Keratinocyte (primary cell): ENCODE data around the gene TMEM50B. TPM values are rescaled to one million over a fixed set of nuclear protein-coding genes. Genes with fewer than 3 reads are reported as not detected.
"Not testable (repeated sequence)": the region's sequence is repeated elsewhere in the genome, so short reads cannot be mapped to it uniquely, and the experiment has no call there.

Experiments used
- DNase-seq: peaks from one replicate; pipeline ENCODE4 v3.0.0-alpha.2; 2011; ENCODE audit warnings: low read depth, missing footprints, low spot score
- FAIRE-seq: peaks from 2 replicates; lab custom pipeline; 2011; peaks lifted over from hg19 to GRCh38; lab: Jason Lieb, UNC
- H2AFZ ChIP-seq: 2 replicates; pipeline ENCODE4 v1.6.0; 2012; ENCODE audit warnings: low read length, control low read depth, inconsistent platforms; ENCODE audit not compliant: control insufficient read depth
- H3K27ac ChIP-seq: 2 replicates; pipeline ENCODE4 v1.5.1; 2011; ENCODE audit warnings: low read length; ENCODE audit not compliant: control insufficient read depth, insufficient read depth
- H3K27me3 ChIP-seq: 3 replicates; pipeline ENCODE4 v1.6.0; 2011; ENCODE audit warnings: low read length; ENCODE audit not compliant: control insufficient read depth, insufficient read depth; ENCODE audit errors: extremely low read depth
- H3K36me3 ChIP-seq, 2 experiments: 2 replicates in 1 of 2; 3 replicates in 1 of 2; pipeline ENCODE4 v1.5.1; 2011; ENCODE audit warnings: low read length in 2 of 2, mild to moderate bottlenecking in 1 of 2; ENCODE audit not compliant: control insufficient read depth in 2 of 2, insufficient read depth in 2 of 2; ENCODE audit errors: extremely low read depth in 1 of 2
- H3K4me1 ChIP-seq: 3 replicates; pipeline ENCODE4 v1.5.1; 2011; ENCODE audit warnings: low read length; ENCODE audit not compliant: control insufficient read depth, insufficient read depth; ENCODE audit errors: extremely low read depth
- H3K4me2 ChIP-seq: 3 replicates; pipeline ENCODE4 v1.6.0; 2011; ENCODE audit warnings: low read depth, low read length; ENCODE audit not compliant: control insufficient read depth, insufficient read depth; ENCODE audit errors: extremely low read depth
- H3K4me3 ChIP-seq, 3 experiments: fragments of 200-600 bp in 1 of 3; sonication (generic) in 1 of 3; 2 replicates in 2 of 3; 3 replicates in 1 of 3; pipeline ENCODE4 v1.5.1; 2011 to 2016; ENCODE audit warnings: low read length in 3 of 3, mild to moderate bottlenecking in 3 of 3, control low read depth in 2 of 3, inconsistent platforms in 1 of 3, low read depth in 1 of 3, mixed read lengths in 1 of 3, mixed run types in 1 of 3, moderate library complexity in 1 of 3; ENCODE audit not compliant: control insufficient read depth in 2 of 3, insufficient read depth in 2 of 3; ENCODE audit errors: extremely low read depth in 1 of 3
- H3K79me2 ChIP-seq: 2 replicates; pipeline ENCODE4 v1.6.0; 2012; ENCODE audit warnings: low read length; ENCODE audit not compliant: control insufficient read depth, insufficient read depth
- H3K9ac ChIP-seq: 3 replicates; pipeline ENCODE4 v1.6.0; 2011; ENCODE audit warnings: low read length; ENCODE audit not compliant: control insufficient read depth, insufficient read depth; ENCODE audit errors: extremely low read depth
- H3K9me1 ChIP-seq: 3 replicates; pipeline ENCODE4 v1.6.0; 2011; ENCODE audit warnings: low read length; ENCODE audit not compliant: control insufficient read depth, insufficient read depth; ENCODE audit errors: extremely low read depth
- H3K9me3 ChIP-seq: 2 replicates; pipeline ENCODE4 v1.5.1; 2012; ENCODE audit warnings: low read depth, low read length; ENCODE audit not compliant: control insufficient read depth
- H4K20me1 ChIP-seq: 3 replicates; pipeline ENCODE4 v1.6.0; 2011; ENCODE audit warnings: low read length; ENCODE audit not compliant: control insufficient read depth, insufficient read depth; ENCODE audit errors: extremely low read depth
- EZH2 ChIP-seq: IDR thresholded peaks from one replicate; pipeline ENCODE4 v1.6.1; 2012; ENCODE audit warnings: inconsistent platforms, mild to moderate bottlenecking, low read length, moderate library complexity
- dilution Hi-C: fragments of 300-500 bp; cut with MboI; formaldehyde crosslinking; loops from one replicate; pipeline ENCODE4 v1.7.0; 2020; ENCODE audit warnings: low sequenced_read_pairs; ENCODE audit not compliant: extremely low pct_ligation_motif_present
- polyA plus RNA-seq, 5 experiments: library from polyadenylated mRNA; depleted of rRNA in 3 of 5; stranded (reverse) in 3 of 5; stranded (forward) in 1 of 5; unstranded in 1 of 5; fragments of >200 nt; gene quantifications; 1 replicate in 1 of 5; 2 replicates in 3 of 5; 3 replicates in 1 of 5; pipeline versions ENCODE4 v1.2.1 to v1.2.3, GENCODE V29; 2011 to 2012; ENCODE audit warnings: missing spikeins in 2 of 5, low read depth in 1 of 5, low replicate concordance in 1 of 5
- TF ChIP-seq, protein P1 (sequence below), 3 experiments: IDR thresholded peaks in 1 of 3; conservative IDR thresholded peaks in 1 of 3; optimal IDR thresholded peaks in 1 of 3; 2 replicates in 2 of 3; 3 replicates in 1 of 3; pipeline versions ENCODE3 to v1.5.1; 2011; ENCODE audit warnings: low read length in 3 of 3, mild to moderate bottlenecking in 3 of 3, moderate library complexity in 2 of 3, control low read depth in 1 of 3, inconsistent platforms in 1 of 3; ENCODE audit not compliant: insufficient read depth in 2 of 3; ENCODE audit errors: extremely low read depth in 1 of 3

The TMEM50B gene
- polyA plus RNA-seq, 1 donor (not counting 4 experiments of a cell fraction or from before 2014, with no cell fraction given): 39.7 TPM

DNA sequence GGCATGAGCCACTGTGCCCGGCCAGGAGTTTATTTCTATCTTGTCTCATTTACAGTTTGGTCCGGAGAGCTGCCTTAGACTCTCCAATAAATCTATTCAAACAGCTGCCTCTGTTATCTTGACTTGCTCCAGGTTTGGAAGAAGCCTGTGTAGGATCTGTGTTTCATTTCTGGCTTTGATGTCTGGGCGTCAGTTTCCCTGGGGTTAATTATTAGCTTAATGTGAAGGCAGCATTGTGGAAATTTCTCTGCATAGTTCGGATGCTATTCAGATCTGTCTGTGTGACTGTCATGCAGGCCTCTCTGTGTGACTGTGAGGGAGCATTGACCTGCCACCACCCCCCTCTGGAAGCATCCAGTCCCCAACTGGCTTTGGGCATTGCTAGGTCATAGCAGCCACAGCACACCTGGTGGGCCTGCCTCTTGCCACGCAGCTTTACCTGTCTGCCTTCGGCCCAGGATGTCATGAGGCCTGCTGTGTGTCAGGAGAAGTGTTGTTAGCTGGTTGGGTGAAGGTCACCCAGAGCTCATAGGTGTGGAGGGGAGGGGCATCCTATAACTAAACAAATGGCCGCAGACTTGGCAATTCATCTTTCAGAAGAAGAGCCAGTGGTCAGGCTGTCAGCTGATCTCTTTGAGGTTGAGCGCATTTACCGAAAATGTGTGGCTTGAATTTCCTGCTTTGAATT is 66.8 kb downstream of the TMEM50B start:
- Histone ChIP-seq H3K4me1 (peaks cover 14% of the 10 kb centered on the region), H3K27ac (no peak overlapping the region), H3K36me3 (peaks cover 15 to 44% of the 10 kb centered on the region in 2 experiments), H4K20me1 (peaks cover 5% of the 10 kb centered on the region), H3K9ac (no peak overlapping the region), H3K27me3 (no peaks in the 10 kb centered on the region), H2AFZ (no peak overlapping the region), H3K9me3 (no peaks in the 10 kb centered on the region), H3K9me1 (no peaks in the 10 kb centered on the region), H3K4me3 (no peak overlapping the region), H3K79me2 (peaks cover 83% of the 10 kb centered on the region), H3K4me2 (no peak overlapping the region)
- DNase-seq (no peak), FAIRE-seq (no peak)
- dilution Hi-C loops: loop anchor here (10.0 kb wide), 1 partner anchor 58 kb away; no protein-coding TSS in a partner anchor
- TF ChIP-seq, protein P1, sequence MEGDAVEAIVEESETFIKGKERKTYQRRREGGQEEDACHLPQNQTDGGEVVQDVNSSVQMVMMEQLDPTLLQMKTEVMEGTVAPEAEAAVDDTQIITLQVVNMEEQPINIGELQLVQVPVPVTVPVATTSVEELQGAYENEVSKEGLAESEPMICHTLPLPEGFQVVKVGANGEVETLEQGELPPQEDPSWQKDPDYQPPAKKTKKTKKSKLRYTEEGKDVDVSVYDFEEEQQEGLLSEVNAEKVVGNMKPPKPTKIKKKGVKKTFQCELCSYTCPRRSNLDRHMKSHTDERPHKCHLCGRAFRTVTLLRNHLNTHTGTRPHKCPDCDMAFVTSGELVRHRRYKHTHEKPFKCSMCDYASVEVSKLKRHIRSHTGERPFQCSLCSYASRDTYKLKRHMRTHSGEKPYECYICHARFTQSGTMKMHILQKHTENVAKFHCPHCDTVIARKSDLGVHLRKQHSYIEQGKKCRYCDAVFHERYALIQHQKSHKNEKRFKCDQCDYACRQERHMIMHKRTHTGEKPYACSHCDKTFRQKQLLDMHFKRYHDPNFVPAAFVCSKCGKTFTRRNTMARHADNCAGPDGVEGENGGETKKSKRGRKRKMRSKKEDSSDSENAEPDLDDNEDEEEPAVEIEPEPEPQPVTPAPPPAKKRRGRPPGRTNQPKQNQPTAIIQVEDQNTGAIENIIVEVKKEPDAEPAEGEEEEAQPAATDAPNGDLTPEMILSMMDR (optimal IDR thresholded peaks at IDR 0.05 in 1 of 3, IDR thresholded peaks at IDR 0.05 in 1 of 3, conservative IDR thresholded peaks at IDR 0.05 in 1 of 3; ENCODE audit: extremely low read depth in 1 of 3, insufficient read depth in 2 of 3, low read length in 3 of 3): no peak
- TF ChIP-seq EZH2: no peak

DNA sequence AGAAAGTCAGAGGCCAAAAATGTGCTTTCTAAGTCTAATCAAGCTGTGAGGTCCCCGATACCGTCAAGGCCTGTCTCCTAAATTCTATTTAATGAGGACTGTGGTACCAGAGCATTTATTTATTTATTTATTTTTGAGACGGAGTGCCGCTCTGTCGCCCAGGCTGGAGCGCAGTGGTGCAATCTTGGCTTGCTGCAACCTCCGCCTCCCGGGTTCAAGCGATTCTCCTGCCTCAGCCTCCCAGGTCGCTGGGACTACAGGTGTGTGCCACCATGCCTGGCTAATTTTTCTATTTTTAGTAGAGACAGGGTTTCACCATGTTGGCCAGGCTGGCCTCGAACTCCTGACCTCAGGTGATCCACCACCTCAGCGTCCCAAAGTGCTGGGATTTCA is 67.3 kb downstream of the TMEM50B start:
- H3K4me3 ChIP-seq, H2AFZ ChIP-seq, H3K27me3 ChIP-seq, H4K20me1 ChIP-seq, FAIRE-seq, H3K4me2 ChIP-seq, H3K9me3 ChIP-seq, H3K9ac ChIP-seq, H3K9me1 ChIP-seq, DNase-seq: not testable (repeated sequence)
- peak overlapping the region; percentile 97 for H3K27ac ChIP-seq
- peaks cover 84% of the 10 kb centered on the region for H3K79me2 ChIP-seq
- dilution Hi-C loops: loop anchor here (10.0 kb wide), 1 partner anchor 58 kb away; no protein-coding TSS in a partner anchor
- H3K4me1 ChIP-seq: peaks cover 14% of the 10 kb centered on the region
- peaks cover 13 to 44% of the 10 kb centered on the region in 2 experiments for H3K36me3 ChIP-seq
